ENCODE data around the gene TAS1R3.

DNA sequence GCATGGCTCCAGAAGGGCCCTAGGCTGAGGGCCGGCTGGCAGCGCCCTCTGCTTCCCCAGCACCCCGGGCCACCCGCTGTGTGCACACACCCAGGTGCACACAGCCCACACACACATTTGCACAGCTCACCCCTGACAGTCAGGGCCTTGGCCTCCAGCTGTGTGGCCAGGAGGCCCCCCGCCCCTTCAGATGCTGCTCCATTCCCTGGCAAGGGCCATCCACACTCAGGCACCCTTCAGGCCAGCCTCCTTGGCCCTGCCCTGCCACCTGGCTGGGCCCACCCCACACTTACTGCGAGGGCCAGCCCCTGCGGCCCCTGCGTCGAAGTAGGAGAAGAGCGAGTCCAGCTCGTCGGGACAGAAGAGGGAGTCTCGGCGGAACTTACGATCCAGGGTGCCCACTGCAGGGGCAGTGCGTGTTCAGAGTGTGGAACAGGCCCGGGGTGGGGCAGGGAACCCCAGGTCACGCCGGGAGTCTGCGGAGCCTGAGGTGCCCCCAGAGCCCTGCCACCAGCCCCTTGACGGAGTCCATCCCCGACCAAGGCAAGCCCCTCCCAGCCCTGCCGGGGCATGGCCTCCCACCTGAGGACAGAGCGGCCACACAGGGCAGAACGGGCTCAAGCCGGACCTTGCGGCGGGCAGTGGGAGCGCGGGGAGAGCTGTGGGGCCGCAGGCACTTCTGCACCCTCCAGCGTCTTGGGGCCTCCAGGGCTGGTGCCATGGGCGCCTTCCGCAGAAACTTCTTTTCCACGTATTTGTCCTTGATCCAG, 35.7 kb upstream of the TAS1R3 start:
- TF ChIP-seq, protein P1, sequence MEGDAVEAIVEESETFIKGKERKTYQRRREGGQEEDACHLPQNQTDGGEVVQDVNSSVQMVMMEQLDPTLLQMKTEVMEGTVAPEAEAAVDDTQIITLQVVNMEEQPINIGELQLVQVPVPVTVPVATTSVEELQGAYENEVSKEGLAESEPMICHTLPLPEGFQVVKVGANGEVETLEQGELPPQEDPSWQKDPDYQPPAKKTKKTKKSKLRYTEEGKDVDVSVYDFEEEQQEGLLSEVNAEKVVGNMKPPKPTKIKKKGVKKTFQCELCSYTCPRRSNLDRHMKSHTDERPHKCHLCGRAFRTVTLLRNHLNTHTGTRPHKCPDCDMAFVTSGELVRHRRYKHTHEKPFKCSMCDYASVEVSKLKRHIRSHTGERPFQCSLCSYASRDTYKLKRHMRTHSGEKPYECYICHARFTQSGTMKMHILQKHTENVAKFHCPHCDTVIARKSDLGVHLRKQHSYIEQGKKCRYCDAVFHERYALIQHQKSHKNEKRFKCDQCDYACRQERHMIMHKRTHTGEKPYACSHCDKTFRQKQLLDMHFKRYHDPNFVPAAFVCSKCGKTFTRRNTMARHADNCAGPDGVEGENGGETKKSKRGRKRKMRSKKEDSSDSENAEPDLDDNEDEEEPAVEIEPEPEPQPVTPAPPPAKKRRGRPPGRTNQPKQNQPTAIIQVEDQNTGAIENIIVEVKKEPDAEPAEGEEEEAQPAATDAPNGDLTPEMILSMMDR (IDR thresholded peaks at IDR 0.05; ENCODE audit: low read depth, low read length, poor library complexity, severe bottlenecking): no peak
- TF ChIP-seq EZH2phosphoT487 (IDR thresholded peaks at IDR 0.05; ENCODE audit: borderline replicate concordance, low read length): no peak

Data from DOHH2 (cell line).